Fibroblast of pulmonary artery (primary cell): Measurements from ENCODE around the gene MEGF11.

Experiments
- DNase-seq: peaks from one replicate; pipeline ENCODE4 v3.0.0-alpha.2; 2010; ENCODE audit warnings: low read depth
- H3K4me3 ChIP-seq: replicated peaks from 2 replicates; pipeline ENCODE4 v1.5.1; 2011; ENCODE audit warnings: low read depth, mild to moderate bottlenecking, control low read depth, low read length, moderate library complexity
- CTCF ChIP-seq: IDR thresholded peaks from 2 replicates; pipeline ENCODE4 v1.5.1; 2011; ENCODE audit warnings: mild to moderate bottlenecking, control low read depth, low read length, inconsistent platforms; ENCODE audit errors: missing control alignments

The MEGF11 gene

DNA sequence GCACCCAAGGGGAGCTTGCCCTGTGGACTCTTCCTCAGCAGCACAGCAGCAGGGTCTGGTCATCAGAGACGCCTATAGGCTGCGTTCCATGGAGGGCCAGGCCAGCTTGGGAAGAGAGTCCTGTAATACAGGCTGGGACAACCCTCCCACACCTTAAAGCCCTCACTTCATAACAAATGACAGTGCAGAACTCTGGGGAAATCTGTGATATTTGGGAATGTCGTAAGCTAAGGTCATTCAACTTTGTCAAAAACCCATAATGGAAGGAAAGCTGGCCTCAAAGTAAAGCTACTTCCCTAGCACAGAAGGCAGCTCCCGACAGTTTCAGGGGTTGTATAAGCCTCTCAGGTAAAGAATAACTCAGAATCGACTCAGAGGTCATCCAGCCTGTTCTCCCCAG lies 133.1 kb downstream of the MEGF11 start:
- DNase-seq, result no peak
- H3K4me3 ChIP-seq, result no peak overlapping the region
- TF ChIP-seq CTCF, result no peak

DNA sequence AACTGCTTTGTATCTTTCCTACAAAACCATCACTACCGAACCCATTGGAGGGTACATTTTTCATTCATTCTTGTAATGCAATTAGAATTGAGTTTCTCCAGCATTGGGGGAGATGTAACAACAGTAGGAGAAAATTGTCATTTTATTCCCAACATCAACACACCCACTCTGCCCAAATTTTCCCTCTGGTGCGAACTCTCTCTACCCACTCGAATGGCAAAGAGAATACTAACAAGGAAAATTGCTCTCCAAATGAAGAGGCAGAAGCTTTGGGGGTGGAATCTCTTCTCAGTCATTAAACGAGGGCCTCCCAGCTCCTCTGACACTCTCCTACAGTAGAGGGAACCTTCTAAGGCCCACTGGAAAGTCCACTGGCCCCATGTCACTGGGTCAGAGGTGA lies 135.7 kb downstream of the MEGF11 start:
- TF ChIP-seq CTCF, result no peak
- no peak overlapping the region for H3K4me3 ChIP-seq
- no peak for DNase-seq

DNA sequence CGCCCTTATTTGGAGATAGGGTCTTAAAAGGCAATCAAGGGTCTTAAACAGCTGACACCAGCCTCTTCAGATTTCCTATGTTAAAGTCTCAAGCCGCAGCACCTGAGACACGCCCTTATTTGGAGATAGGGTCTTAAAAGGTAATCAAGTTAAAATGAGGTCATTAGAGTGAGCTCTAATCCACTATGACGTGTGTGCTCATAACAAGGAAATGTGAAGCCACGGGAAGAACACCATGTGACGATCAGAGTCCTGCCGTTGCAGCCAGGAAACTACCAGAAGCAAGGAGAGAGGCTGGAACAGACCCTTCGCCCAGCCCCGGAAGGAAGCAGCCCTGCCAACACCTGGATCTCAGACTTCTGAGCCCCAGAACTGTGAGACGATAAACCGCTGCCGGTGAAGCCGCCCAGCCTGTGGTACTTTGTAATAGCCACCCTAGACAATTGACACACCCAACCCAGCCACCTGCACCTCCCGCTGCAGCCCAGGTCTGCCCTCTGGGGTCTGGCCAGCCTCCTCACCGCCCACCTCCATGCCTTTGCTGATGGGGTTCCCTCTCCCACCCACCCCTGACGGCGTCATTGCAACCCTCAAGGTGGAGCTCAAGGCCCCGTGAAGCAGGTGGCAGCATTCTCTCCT lies 137.9 kb downstream of the MEGF11 start:
- no peak for TF ChIP-seq CTCF
- H3K4me3 ChIP-seq, result no peak overlapping the region
- DNase-seq, result no peak

GRCh38 chr15:66114863-66115425 lies 138.6 kb downstream of the MEGF11 start:
- no peak for TF ChIP-seq CTCF
- no peak overlapping the region for H3K4me3 ChIP-seq
- DNase-seq, result no peak

DNA sequence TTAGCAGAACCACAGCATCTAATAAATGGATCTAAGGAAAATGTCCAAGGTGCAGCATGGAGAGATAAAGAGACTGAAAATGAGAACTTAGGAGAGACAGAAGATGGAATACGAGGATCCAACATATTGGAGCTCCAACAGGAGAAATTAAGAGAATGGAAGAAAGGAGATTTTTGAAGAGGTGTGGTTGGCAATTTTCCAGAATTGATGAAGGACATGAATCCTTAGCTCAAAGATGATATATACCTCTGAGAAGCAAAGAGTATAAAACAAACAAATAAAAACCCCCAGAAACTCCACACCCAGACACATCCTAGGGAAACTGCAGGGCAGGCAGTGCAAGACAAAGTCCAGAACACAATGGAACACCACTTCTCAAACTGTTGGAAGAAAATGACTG lies 141.2 kb downstream of the MEGF11 start:
- TF ChIP-seq CTCF, result no peak
- DNase-seq, result no peak
- H3K4me3 ChIP-seq, result no peak overlapping the region

GRCh38 chr15:66111363-66111762 lies 142.2 kb downstream of the MEGF11 start:
- no peak overlapping the region for H3K4me3 ChIP-seq
- no peak for TF ChIP-seq CTCF
- DNase-seq, result no peak

DNA sequence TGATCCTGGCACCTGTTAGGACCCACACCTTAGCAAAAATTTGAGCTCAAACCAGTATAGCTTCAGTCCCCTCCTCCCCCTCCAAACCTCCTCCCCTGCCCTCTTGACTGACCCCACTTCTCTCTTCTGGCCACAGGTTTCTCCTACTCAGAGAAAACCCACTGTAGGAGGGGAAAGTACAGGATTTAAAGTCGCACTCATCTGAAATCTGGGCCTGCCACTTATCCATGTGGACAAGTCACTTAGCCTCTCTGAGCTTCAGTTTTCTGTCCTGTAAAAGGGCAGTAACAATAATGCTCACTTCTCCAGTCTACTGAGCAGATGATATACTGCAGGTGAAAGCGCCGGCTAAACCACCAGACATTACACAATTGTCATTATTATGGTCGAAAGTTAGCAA lies 142.7 kb downstream of the MEGF11 start:
- no peak for TF ChIP-seq CTCF
- no peak for DNase-seq

More for the DNA sequence above, 142.7 kb downstream of the MEGF11 start:
- H3K4me3 ChIP-seq, result no peak overlapping the region
